Lower lobe of right lung (tissue), 2 donors: ENCODE data around the gene NIBAN1. TPM values are rescaled to one million over a fixed set of nuclear protein-coding genes. Genes with fewer than 3 reads are reported as not detected.

ENCODE experiments used
- ATAC-seq, 2 donors: fragments of 200-7000 bp; cut with Tn5 transposase; one replicate each; pipeline ENCODE4 v1.9.1; 2020 to 2022; ENCODE audit warnings: mild to moderate bottlenecking in 2 of 2, moderate library complexity in 2 of 2
- DNase-seq: peaks from one replicate; pipeline ENCODE4 v3.0.0-alpha.2; 2020
- H3K27ac ChIP-seq: fragments of 200-600 bp; one replicate; pipeline ENCODE4 v1.8.0; 2022
- H3K27me3 ChIP-seq: fragments of 200-600 bp; one replicate; pipeline ENCODE4 v1.8.0; 2022; ENCODE audit warnings: low read depth
- H3K36me3 ChIP-seq: fragments of 200-600 bp; one replicate; pipeline ENCODE4 v1.8.0; 2022; ENCODE audit warnings: mild to moderate bottlenecking
- H3K4me1 ChIP-seq: fragments of 200-600 bp; one replicate; pipeline ENCODE4 v1.8.0; 2022
- H3K4me3 ChIP-seq: fragments of 200-600 bp; one replicate; pipeline ENCODE4 v1.8.0; 2022; ENCODE audit warnings: mild to moderate bottlenecking
- H3K9me3 ChIP-seq: fragments of 200-600 bp; one replicate; pipeline ENCODE4 v1.8.0; 2022
- CTCF ChIP-seq: fragments of 200-600 bp; IDR thresholded peaks from one replicate; pipeline ENCODE4 v1.8.0; 2022; ENCODE audit warnings: antibody characterized with exemption, mild to moderate bottlenecking
- intact Hi-C: fragments of 100-400 bp; cut with DNase I; formaldehyde crosslinking; loops from one replicate; pipeline ENCODE4 v1.11.0; 2022
- total RNA-seq: library from RNA; stranded (reverse); fragmentation: NEBNext Ultra II Directional; extraction: Animal tissue kit (Norgen Biotek cat#: 25700); gene quantifications from one replicate; pipeline ENCODE4 v1.2.1, GENCODE V29; 2021
- donor health status: DM: no; HTN: yes; CAD: no; lungs with severe emphysema.

The NIBAN1 gene
- total RNA-seq, 1 donor from 2014 or later: 44.8 TPM

- H3K36me3 ChIP-seq: no peaks in the 10 kb centered on the region
- H3K9me3 ChIP-seq: no peaks in the 10 kb centered on the region
- ATAC-seq: no peak
- H3K4me3 ChIP-seq: no peak overlapping the region
- no peaks in the 10 kb centered on the region for H3K27me3 ChIP-seq
- intact Hi-C loops: no loop called here
- no peak for DNase-seq
- no peak for TF ChIP-seq CTCF
- H3K27ac ChIP-seq: no peak overlapping the region
- H3K4me1 ChIP-seq: peaks cover 16% of the 10 kb centered on the region
Measured at GRCh38 chr1:184941410-184941733, 32.9 kb downstream of the NIBAN1 start.

- no peaks in the 10 kb centered on the region for H3K27me3 ChIP-seq
- intact Hi-C loops: no loop called here
- no peaks in the 10 kb centered on the region for H3K36me3 ChIP-seq
- no peak overlapping the region for H3K4me3 ChIP-seq
- peaks cover 11% of the 10 kb centered on the region for H3K4me1 ChIP-seq
- TF ChIP-seq CTCF: no peak
- no peak overlapping the region for H3K27ac ChIP-seq
- DNase-seq (no peak), ATAC-seq (no peak)
- no peaks in the 10 kb centered on the region for H3K9me3 ChIP-seq
Measured at GRCh38 chr1:184940694-184941409, 33.5 kb downstream of the NIBAN1 start.

GRCh38 chr1:184940226-184940625 lies 34.1 kb downstream of the NIBAN1 start:
- Histone ChIP-seq H3K4me3 (no peak overlapping the region), H3K36me3 (no peaks in the 10 kb centered on the region), H3K4me1 (peaks cover 7% of the 10 kb centered on the region), H3K27ac (no peak overlapping the region), H3K9me3 (no peaks in the 10 kb centered on the region), H3K27me3 (no peaks in the 10 kb centered on the region)
- no peak for TF ChIP-seq CTCF
- ATAC-seq (no peak), DNase-seq (no peak)
- intact Hi-C loops: no loop called here

DNA sequence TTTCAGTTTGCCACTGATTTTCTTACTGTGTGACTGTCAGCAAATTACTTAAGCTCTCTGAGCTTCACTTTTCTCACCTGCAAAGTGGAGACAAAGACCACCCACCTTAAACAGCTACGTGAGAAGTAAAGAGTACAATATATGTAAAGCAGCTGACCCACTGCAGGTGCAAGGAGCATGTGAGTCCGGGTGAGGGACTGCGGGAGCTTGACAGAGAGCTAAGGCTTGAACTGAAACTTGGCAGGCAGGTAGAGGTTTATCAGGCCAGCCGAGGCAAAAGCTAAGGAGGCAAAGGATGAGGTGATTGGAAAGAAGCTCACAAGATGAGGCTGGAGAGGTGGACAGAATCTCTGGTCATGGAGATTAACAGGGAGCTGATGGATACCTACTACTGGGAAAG lies 36.6 kb downstream of the NIBAN1 start:
- intact Hi-C loops: no loop called here
- Histone ChIP-seq H3K27me3 (no peaks in the 10 kb centered on the region), H3K36me3 (no peaks in the 10 kb centered on the region), H3K4me3 (no peak overlapping the region), H3K27ac (no peak overlapping the region), H3K4me1 (no peaks in the 10 kb centered on the region), H3K9me3 (no peaks in the 10 kb centered on the region)
- no peak for ATAC-seq
- TF ChIP-seq CTCF: no peak
- DNase-seq: no peak

GRCh38 chr1:184935920-184936798 lies 38.1 kb downstream of the NIBAN1 start:
- Histone ChIP-seq H3K36me3 (no peaks in the 10 kb centered on the region), H3K27me3 (no peaks in the 10 kb centered on the region), H3K9me3 (no peaks in the 10 kb centered on the region), H3K4me3 (no peak overlapping the region), H3K27ac (no peak overlapping the region), H3K4me1 (no peaks in the 10 kb centered on the region)
- ATAC-seq (no peak), DNase-seq (no peak)
- TF ChIP-seq CTCF: no peak
- intact Hi-C loops: no loop called here
